Activated naive CD8-positive, alpha-beta T cell treated with anti-CD3 and anti-CD28 coated beads for 36 hours (primary cell): ENCODE results near the gene SMIM10. TPM values are rescaled to one million over a fixed set of nuclear protein-coding genes. Genes with fewer than 3 reads are reported as not detected.
A peak's percentile ranks its signal among the peaks of the same experiment; 100 is the strongest.
"Not testable (repeated sequence)": the region's sequence is repeated elsewhere in the genome, so short reads cannot be mapped to it uniquely, and the experiment has no call there.

Source experiments
- DNase-seq: peaks from one replicate; pipeline ENCODE4 v3.0.0; 2021
- H3K27ac Mint-ChIP-seq: one replicate; pipeline ENCODE4 v1.8.0; 2022; ENCODE audit warnings: mild to moderate bottlenecking, moderate library complexity, mixed read lengths
- H3K27me3 Mint-ChIP-seq: one replicate; pipeline ENCODE4 v1.8.0; 2022; ENCODE audit warnings: mild to moderate bottlenecking, mixed read lengths
- H3K36me3 Mint-ChIP-seq: one replicate; pipeline ENCODE4 v1.8.0; 2021; ENCODE audit warnings: mild to moderate bottlenecking, mixed read lengths
- H3K4me1 Mint-ChIP-seq: one replicate; pipeline ENCODE4 v1.8.0; 2021; ENCODE audit warnings: mixed read lengths
- H3K4me3 Mint-ChIP-seq: one replicate; pipeline ENCODE4 v1.8.0; 2022; ENCODE audit warnings: mild to moderate bottlenecking, moderate library complexity, mixed read lengths
- H3K9me3 Mint-ChIP-seq: one replicate; pipeline ENCODE4 v1.8.0; 2022; ENCODE audit warnings: mixed read lengths
- total RNA-seq, 2 experiments: library from RNA; stranded (reverse); gene quantifications; one replicate each; pipeline ENCODE4 v1.2.3, GENCODE V29; 2021

SMIM10 gene
- 1 to 10 TPM; 2.8 to 3.2 TPM for total RNA-seq

DNA sequence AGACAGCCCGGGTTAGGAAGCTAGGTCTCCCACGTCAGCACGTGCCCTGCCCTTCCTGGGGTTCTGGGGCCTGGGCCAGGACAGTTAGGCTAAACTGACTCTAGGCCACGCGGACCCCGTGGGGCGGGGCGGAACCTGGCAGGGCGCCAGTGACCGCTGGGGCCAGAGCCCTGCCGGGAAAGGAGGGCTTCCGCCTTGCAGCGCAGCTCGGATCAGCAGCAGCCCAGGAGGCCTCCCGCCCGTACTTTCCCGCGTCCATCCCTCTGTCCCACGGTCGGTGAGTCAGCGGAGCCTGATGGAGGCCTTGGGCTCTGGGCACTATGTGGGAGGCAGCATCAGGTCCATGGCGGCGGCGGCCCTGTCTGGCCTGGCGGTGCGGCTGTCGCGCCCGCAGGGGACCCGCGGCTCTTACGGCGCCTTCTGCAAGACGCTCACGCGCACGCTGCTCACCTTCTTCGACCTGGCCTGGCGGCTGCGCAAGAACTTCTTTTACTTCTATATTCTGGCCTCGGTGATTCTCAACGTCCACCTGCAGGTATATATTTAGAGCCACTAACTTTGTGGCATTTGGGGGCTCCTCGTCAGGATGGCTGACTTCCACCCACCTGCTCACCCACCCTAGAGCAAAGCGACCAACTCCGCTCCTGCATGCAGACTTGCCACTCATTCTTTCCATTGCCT is at the start of gene SMIM10:
Gene SMIM10 (plus strand): TSS at position 191 of the 681 bp plus-strand sequence. CDS start 105 bp downstream, at position 296.
- peak within 1 kb of the TSS; percentile 88 for H3K4me3 Mint-ChIP-seq
- no peaks in the 10 kb centered on the region for H3K9me3 Mint-ChIP-seq
- H3K4me1 Mint-ChIP-seq, result peaks cover 11% of the 10 kb centered on the region
- peak within 1 kb of the TSS; percentile 95 for H3K27ac Mint-ChIP-seq
- DNase-seq, result peak; percentile 35
- peaks cover 2% of the 10 kb centered on the region for H3K36me3 Mint-ChIP-seq
- H3K27me3 Mint-ChIP-seq, result peaks cover 17% of the 10 kb centered on the region

DNA sequence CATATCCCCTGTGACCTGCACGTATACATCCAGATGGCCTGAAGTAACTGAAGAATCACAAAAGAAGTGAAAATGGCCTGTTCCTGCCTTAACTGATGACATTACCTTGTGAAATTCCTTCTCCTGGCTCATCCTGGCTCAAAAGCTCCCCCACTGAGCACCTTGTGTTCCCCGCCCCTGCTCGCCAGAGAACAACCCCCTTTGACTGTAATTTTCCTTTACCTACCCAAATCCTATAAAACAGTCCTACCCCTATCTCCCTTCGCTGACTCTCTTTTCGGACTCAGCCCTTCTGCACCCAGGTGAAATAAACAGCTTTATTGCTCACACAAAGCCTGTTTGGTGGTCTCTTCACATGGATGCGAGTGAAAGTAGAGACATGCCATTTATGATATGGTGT is 44.4 kb upstream of the SMIM10 start:
- H3K4me3 Mint-ChIP-seq, H3K27ac Mint-ChIP-seq, DNase-seq, H3K36me3 Mint-ChIP-seq, H3K9me3 Mint-ChIP-seq, H3K27me3 Mint-ChIP-seq, H3K4me1 Mint-ChIP-seq: not testable (repeated sequence)

DNA sequence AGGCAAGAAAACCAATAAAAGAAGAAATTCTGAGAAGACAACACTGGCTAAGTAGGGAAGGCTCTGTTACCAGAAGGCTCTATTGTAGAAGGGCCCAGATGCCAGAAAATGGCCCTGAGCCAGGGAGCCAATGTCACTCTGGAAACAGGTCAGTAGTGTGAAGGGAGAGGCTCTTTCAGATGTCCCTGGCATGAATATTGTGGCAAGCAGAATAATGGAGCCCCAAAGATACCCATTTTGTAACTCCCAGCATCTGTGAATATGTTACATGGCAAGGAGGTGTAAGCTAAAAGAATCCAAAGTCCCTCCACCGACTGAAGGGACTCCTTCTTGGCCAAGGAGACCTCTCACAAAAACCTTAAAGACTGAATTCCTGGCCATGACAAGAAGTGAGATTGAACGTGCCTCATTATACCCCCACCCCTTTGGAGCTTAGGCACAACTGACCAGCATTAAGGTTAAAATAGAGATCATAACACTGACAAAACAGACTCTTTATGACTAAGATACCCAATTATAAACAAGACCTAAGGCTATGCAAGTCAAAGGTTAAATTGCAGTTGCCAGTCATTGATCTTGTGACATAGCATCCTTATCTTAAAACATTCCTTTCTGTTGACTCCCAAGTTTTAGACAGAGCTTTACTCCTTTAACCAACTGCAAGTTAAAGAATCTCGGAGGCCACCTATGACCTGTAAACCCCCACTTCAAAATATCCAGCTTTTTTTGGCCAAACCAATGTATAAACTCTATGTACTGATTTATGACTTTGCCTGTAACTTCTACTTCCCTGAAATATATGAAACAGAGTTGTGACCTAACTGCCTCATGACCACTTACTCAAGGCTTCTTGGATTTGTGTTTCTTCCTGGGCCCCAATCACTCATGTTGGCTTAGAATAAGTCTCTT is 42.2 kb upstream of the SMIM10 start:
- Mint-ChIP-seq H3K27ac (no peak overlapping the region), H3K4me3 (no peak overlapping the region), H3K27me3 (no peaks in the 10 kb centered on the region), H3K4me1 (no peaks in the 10 kb centered on the region), H3K9me3 (no peaks in the 10 kb centered on the region), H3K36me3 (no peaks in the 10 kb centered on the region)
- no peak for DNase-seq

DNA sequence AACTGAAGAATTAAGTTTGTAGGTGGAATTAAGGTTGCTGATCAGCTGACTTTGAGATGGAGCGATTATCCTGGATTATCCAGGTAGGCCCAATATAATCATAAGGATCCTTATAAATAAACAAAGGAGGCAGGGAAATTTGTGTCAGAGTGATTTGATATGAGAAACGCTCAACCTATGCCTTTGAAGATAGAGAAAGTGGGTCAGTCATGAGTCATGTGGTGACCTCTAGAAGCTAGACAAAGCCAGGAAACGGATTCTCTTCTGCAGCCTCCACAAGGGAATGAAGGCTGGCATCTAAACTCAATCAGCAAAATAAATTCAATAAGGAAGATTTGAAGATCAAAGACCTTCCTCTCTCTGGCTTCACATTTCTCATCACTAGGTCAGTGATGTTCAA is 41.5 kb upstream of the SMIM10 start:
- H3K4me1 Mint-ChIP-seq, result no peaks in the 10 kb centered on the region
- H3K27me3 Mint-ChIP-seq, result no peaks in the 10 kb centered on the region
- no peak for DNase-seq
- H3K4me3 Mint-ChIP-seq, result no peak overlapping the region
- no peaks in the 10 kb centered on the region for H3K9me3 Mint-ChIP-seq
- no peak overlapping the region for H3K27ac Mint-ChIP-seq
- no peaks in the 10 kb centered on the region for H3K36me3 Mint-ChIP-seq

DNA sequence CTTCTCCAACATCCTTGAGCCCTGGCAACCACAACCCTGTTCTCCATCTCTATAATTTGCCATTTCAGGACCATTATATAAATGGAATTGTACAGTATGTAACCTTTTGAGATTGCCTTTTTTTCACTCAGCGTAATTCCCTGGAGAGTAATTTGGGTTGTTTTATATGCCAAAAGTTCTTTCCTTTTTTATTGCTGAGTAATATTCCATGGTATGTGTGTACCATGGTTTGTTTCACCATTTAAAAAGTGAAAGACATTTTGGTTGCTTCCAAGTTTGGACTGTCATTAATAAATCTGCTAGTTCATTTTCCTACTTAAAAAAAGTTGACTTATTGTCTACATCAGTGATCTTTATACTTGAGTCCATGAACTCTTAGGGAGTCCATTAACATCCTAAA is 33.0 kb upstream of the SMIM10 start:
- Mint-ChIP-seq H3K4me1 (no peaks in the 10 kb centered on the region), H3K4me3 (no peak overlapping the region), H3K27ac (no peak overlapping the region), H3K36me3 (no peaks in the 10 kb centered on the region), H3K27me3 (peaks cover 7% of the 10 kb centered on the region), H3K9me3 (no peaks in the 10 kb centered on the region)
- DNase-seq, result no peak

DNA sequence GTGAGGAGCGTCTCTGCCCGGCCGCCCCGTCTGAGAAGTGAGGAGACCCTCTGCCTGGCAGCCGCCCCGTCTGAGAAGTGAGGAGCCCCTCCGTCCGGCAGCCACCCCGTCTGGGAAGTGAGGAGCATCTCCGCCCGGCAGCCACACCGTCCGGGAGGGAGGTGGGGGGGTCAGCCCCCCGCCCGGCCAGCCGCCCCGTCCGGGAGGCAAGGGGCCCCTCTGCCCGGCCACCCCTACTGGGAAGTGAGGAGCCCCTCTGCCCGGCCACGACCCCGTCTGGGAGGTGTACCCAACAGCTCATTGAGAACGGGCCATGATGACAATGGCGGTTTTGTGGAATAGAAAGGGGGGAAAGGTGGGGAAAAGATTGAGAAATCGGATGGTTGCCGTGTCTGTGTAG is 30.4 kb upstream of the SMIM10 start:
- H3K27ac Mint-ChIP-seq, H3K36me3 Mint-ChIP-seq, H3K27me3 Mint-ChIP-seq, DNase-seq, H3K4me3 Mint-ChIP-seq, H3K4me1 Mint-ChIP-seq, H3K9me3 Mint-ChIP-seq: not testable (repeated sequence)

DNA sequence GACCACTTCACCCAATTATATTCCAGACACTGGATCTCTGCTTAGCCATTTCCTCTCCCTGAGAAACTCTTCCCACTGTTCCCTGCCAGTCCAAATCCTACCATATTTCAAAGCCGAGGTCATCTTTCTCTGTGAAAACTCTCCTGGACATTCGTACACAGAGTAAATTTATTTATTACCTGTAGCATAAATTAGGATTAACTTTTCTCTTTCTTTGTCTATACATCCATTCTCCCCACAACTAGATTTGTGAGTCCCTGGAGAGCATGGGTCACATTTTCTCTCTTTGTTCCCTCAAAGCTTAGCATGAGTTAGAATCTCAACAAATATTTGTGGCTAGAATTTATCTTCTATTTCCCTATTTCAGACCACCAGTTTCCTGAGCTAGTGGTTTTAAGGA is 27.8 kb upstream of the SMIM10 start:
- no peak for DNase-seq
- Mint-ChIP-seq H3K4me3 (no peak overlapping the region), H3K27ac (no peak overlapping the region), H3K4me1 (no peaks in the 10 kb centered on the region), H3K36me3 (no peaks in the 10 kb centered on the region), H3K27me3 (peaks cover 8% of the 10 kb centered on the region), H3K9me3 (no peaks in the 10 kb centered on the region)

DNA sequence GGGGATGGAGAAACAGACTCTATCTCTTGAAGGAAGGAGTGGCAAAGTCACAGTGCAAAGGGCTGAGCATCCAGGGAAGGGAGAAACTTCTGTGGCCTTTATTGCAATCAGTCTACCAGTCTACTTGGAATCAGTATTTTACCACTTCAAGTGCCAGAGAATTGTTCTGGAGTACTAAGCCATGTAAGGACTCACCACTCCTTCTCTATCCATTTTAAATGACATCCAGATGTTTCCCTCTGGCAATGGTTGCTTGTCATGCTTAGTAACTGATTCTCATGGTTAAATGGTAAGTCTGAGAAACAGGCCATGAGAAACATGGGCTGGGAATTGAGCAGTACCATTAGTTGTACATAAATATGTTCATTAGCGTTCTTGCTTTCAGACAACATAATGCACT is 21.1 kb upstream of the SMIM10 start:
- Mint-ChIP-seq H3K36me3 (no peaks in the 10 kb centered on the region), H3K27me3 (no peaks in the 10 kb centered on the region), H3K4me1 (no peaks in the 10 kb centered on the region), H3K27ac (no peak overlapping the region), H3K4me3 (no peak overlapping the region), H3K9me3 (no peaks in the 10 kb centered on the region)
- DNase-seq, result no peak

DNA sequence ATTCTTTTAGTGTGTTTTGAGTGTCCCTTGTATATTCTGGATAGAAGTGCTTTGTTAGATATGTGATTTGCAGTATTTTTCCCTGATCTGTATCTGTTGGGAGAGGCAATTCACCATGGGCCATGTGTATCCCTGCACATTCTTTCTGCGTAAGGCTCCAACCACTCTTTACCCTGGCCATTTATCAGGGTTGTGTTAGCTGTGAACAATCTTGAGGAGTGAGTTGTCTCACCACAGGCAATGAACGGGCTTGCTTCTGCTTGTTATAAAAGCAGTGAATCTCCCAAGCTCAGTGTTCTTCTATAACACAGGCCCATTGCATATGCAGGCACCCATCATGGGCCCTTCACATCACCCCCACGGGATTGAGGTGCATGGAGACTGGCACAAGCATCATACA is 18.9 kb upstream of the SMIM10 start:
- Mint-ChIP-seq H3K4me1 (no peaks in the 10 kb centered on the region), H3K27ac (no peak overlapping the region), H3K4me3 (no peak overlapping the region), H3K9me3 (no peaks in the 10 kb centered on the region), H3K27me3 (no peaks in the 10 kb centered on the region), H3K36me3 (no peaks in the 10 kb centered on the region)
- no peak for DNase-seq

DNA sequence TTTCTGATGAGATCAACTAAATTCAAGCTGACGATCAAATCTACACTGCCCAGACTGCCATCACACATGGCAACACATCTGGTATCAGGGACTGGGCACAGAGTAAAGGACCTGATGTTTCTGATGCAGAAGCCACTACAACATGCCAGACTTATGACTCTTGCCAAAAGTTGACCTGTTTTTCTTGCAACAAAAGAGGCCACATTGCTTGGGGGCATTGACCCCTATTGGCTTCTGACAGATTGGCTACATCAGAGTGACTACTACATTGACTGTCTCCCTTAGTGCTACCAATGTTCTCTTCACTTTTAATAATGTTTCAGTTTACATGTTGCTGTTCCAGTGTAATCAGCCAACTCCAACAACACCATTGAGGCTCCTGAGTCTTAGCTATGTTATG is 15.3 kb upstream of the SMIM10 start:
- no peaks in the 10 kb centered on the region for H3K4me1 Mint-ChIP-seq
- H3K27ac Mint-ChIP-seq, result no peak overlapping the region
- no peaks in the 10 kb centered on the region for H3K36me3 Mint-ChIP-seq
- no peak overlapping the region for H3K4me3 Mint-ChIP-seq
- DNase-seq, result no peak
- no peaks in the 10 kb centered on the region for H3K27me3 Mint-ChIP-seq
- H3K9me3 Mint-ChIP-seq, result no peaks in the 10 kb centered on the region

DNA sequence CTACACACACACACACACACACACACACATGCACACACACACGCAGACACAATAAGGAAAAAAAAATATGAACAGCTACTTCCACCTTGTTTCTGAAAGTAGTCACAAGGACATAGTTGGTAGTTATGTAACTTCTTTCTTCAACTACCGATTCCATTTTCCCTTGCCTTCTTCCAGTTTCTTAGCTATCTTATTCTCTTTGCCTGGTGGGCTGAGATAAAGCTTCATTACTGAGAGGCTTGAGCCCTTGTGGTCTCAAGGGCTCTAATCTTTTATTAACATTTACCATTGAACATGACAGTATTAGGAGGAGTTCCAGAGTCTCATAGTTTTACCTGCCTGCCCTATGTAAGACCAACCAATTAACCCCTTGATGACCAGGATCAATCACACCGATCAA is 8.9 kb upstream of the SMIM10 start:
- Mint-ChIP-seq H3K4me1 (no peaks in the 10 kb centered on the region), H3K9me3 (no peaks in the 10 kb centered on the region), H3K27ac (no peak overlapping the region), H3K4me3 (no peak overlapping the region), H3K27me3 (no peaks in the 10 kb centered on the region), H3K36me3 (no peaks in the 10 kb centered on the region)
- no peak for DNase-seq

DNA sequence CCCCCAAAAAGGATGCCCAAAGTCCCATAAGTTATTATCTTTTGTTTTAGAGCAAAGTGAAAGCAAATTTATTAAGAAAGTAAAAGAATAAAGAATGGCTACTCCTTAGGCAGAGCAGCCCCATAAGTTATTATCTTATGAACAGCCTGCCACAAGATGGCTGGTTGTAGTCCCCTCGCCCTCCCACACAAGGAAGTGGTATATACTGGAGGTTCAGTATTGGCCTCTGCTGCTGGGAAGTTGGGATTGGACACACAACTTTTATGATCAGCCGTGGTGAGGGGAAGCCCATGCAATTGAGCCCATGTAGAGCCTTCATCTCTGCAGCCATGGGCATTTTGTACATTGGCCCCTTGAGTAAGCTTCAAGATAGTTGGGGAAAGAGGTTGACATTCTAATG is 8.0 kb upstream of the SMIM10 start:
- no peaks in the 10 kb centered on the region for H3K9me3 Mint-ChIP-seq
- no peak overlapping the region for H3K27ac Mint-ChIP-seq
- no peak overlapping the region for H3K4me3 Mint-ChIP-seq
- H3K27me3 Mint-ChIP-seq, result no peaks in the 10 kb centered on the region
- H3K4me1 Mint-ChIP-seq, result no peaks in the 10 kb centered on the region
- DNase-seq, result no peak
- no peaks in the 10 kb centered on the region for H3K36me3 Mint-ChIP-seq

DNA sequence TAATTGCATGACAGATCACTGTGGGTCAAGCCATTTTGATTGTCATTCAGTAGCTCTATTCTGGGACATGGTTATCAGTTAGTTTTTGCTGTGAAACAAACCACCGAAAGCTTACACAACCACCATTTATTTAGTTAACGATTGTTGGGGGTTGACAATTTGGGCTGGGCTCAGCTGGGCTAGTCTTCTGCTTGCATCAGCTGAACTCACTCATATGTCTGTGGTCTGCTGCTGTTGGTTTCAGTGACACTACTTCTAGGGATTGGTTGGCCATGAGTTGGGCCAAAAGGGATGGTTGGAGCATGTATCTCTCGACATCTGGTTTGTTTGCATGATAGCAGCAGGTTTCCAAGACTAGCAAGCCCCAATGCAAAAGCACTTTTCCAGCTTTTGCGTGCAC is 5.3 kb upstream of the SMIM10 start:
- Mint-ChIP-seq H3K27ac (no peak overlapping the region), H3K4me3 (no peak overlapping the region), H3K36me3 (no peaks in the 10 kb centered on the region), H3K27me3 (peaks cover 4% of the 10 kb centered on the region), H3K4me1 (no peaks in the 10 kb centered on the region), H3K9me3 (no peaks in the 10 kb centered on the region)
- DNase-seq, result no peak

DNA sequence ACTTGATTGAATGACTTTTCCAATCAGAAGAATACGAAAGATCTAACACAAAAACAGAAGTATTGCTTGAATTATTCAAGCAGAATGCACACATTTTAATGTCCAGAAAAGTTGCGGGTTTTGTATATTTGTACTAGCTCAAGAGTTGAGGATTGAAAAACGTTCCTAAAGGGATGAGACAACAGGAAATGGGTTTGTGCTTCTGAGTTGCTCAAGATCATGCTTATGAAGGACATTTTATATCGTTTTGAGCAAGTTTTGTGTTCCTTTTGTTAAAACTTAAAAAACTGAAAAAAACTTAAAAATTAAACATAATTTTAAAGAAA is 353 bp upstream of the SMIM10 start:
- Mint-ChIP-seq H3K27me3 (peaks cover 16% of the 10 kb centered on the region), H3K9me3 (no peaks in the 10 kb centered on the region), H3K4me1 (peaks cover 11% of the 10 kb centered on the region), H3K36me3 (peaks cover 2% of the 10 kb centered on the region), H3K27ac (peak overlapping the region; percentile 75), H3K4me3 (peak overlapping the region; percentile 88)
- no peak for DNase-seq

DNA sequence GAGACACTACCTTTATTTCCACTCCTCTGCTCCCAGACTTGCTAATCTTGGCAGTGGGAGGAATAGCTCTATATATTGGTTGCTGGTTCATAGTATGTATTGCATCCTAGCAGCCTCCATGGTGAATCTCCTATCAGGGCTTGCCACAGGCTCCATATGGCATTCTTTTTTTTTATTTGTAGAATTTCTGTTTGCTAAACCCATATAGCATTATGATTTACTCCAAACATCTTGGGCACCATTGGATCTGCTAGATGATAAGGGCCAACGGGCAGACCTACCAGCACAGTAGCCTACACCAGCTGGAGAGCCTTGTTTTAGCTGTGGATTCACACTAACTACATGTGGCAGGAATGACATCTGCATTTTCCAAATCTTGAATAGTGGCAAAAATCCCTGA is 6.9 kb downstream of the SMIM10 start:
- Mint-ChIP-seq H3K9me3 (no peaks in the 10 kb centered on the region), H3K27me3 (peaks cover 4% of the 10 kb centered on the region), H3K4me1 (no peaks in the 10 kb centered on the region), H3K27ac (no peak overlapping the region), H3K4me3 (no peak overlapping the region), H3K36me3 (no peaks in the 10 kb centered on the region)
- no peak for DNase-seq

DNA sequence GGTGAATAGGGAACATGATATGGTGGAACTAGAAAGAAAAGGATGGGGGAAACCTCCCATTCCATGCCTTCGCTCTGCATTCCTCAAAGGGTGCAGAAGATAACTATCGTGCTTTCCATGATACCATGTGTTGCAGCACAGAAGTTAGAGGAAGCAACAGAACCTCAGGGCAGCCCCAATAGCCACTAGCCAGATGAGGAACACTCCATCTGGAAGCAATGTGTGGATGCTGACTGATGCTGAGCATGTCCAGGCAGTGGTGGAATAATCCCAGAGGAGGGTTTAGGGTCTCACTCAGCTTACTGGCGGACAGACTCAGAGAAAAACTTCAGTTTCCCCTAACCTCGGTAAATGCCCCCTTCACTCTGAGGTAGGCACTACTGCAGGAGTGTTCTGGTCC is 7.5 kb downstream of the SMIM10 start:
- Mint-ChIP-seq H3K27ac (no peak overlapping the region), H3K27me3 (peaks cover 4% of the 10 kb centered on the region), H3K9me3 (no peaks in the 10 kb centered on the region), H3K4me3 (no peak overlapping the region), H3K4me1 (no peaks in the 10 kb centered on the region), H3K36me3 (no peaks in the 10 kb centered on the region)
- no peak for DNase-seq
